NCI-H69 (cell line): ENCODE results near the gene FYN.

Source experiments
- DNase-seq: peaks from one replicate; lab custom pipeline; 2025; lab: John Stamatoyannopoulos, UW

FYN gene

GRCh38 chr6:111880181-111880888 lies 7.1 kb upstream of the FYN start:
- peak; percentile 32 for DNase-seq

- DNase-seq = no peak
Measured at GRCh38 chr6:111875741-111876140, 2.5 kb upstream of the FYN start.

- DNase-seq = peak; percentile 57
Measured at GRCh38 chr6:111874025-111874415, 768 bp upstream of the FYN start.

DNA sequence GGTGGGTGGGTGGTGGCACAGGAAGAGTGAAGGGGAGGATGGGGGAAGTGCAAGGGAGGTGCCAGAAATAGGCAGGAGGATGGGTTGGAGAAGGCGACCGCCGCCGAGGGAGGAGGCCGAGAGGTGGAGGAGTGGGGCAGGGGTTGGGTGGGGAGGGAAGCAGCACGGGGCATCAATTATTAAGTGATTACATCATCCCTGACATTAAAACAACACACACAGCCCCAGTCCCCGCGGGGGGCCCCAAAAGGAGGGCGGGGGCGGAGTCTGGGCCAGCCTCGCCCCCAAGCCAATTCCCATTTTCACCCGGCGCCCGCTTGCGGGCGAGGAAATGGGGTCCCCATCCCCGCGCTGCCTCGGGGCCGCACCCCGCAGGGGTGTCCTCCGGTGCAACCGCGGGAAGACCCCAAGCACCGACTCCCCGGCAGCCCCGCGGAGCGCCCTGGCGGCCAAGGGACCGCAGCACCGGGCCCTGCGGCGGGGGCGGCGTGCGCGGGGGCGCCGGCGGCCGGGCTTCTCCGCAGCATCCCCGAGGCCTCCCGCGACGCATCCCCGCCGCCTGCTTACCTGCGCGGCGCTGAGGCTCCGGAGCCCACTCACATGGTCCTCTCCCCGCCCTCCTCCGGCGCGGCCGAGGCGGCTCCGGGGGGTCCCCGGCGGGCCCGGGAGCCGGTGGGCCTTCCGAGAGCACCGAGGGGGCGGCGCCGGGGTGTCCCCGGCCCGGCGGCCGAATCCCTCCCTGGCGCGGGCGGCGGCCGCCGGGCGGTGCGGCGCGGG lies 663 bp downstream of the FYN start:
- DNase-seq = peak; percentile 92

- no peak for DNase-seq
Measured at GRCh38 chr6:111871725-111872400, 1.4 kb downstream of the FYN start.

DNA sequence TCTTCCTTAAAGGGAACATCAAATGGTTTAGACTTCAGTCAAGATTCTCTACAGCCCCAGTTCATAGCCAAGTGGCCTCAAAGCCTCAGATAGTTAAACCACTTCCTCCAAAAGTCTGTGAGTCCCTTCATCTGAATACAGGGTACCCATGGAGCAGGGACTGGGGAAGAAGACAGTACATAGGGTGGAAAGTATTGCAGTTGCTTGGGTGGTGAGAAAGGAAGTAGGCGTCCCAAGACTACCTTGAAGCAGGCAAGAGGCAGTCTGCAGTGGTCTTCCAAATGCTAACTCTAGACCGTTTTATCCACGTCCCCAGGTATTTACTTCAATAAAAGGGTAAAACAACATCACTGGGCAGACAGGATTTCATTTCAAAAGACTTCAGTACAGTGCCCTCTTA lies 2.0 kb downstream of the FYN start:
- DNase-seq = peak; percentile 37

DNA sequence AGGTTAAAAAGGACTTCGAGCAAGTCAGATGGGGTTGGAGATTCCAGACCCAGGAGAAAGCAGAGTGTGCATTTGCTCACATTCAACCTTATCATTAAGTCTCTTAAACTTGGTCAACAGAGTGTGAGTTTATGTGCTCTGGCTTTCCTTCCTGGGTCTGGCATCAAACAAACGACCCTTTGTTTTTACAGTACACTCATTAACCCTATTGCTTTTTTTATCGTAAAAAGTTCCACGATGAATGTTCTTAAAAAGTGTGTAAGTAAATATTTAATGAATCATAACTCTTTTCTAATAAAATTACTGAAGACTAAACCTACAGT lies 2.5 kb downstream of the FYN start:
- peak; percentile 21 for DNase-seq

DNA sequence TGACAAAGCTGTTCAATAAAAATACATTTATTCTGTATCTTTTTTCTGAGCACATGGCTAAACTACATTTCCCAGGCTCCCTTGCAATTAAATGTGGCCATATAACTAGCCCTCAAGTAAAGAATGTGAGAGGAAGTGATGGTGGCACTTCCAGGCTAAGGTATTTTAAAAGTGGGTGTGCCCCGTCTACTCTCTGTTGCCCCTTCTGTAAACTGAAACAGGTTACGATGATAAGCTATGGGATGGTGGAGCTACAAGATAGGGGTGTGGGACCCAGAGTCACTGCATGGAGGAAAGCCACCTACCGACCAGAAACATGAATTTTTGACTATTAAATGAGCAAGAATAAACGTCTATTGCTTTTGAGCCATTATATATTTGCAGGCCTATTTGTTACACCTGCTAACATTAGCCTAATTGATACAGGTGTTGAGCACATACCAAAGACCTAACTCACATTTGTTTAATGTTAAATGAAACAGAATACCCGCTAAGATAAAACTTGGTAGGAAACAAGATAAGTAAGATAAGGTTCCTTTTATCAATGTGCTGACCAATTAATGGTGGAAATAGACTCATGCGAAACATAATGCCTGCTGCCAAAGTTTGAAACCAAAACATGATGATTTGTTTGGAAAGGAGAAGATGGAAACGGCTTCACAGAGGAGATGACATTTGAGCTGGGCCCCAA lies 3.1 kb downstream of the FYN start:
- DNase-seq = no peak

DNA sequence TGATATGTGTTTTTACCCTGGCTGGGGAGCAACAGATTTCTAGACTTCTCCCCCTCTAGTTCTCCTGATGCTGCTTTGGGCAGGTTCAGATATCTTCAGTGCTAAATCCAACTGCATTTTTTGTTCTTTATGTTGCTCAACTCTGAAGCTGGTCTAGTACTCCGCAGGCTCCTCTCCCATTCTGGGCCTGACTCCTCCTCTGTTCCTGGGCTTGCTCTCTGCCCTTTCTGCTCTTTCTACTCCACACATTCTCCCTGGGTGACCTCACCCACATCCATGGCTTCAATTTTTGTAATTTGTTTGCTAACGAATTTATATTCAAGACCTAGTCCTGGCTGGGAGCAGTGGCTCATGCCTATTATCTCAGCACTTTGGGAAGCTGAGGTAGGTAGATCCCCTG lies 6.4 kb downstream of the FYN start:
- DNase-seq = no peak

DNA sequence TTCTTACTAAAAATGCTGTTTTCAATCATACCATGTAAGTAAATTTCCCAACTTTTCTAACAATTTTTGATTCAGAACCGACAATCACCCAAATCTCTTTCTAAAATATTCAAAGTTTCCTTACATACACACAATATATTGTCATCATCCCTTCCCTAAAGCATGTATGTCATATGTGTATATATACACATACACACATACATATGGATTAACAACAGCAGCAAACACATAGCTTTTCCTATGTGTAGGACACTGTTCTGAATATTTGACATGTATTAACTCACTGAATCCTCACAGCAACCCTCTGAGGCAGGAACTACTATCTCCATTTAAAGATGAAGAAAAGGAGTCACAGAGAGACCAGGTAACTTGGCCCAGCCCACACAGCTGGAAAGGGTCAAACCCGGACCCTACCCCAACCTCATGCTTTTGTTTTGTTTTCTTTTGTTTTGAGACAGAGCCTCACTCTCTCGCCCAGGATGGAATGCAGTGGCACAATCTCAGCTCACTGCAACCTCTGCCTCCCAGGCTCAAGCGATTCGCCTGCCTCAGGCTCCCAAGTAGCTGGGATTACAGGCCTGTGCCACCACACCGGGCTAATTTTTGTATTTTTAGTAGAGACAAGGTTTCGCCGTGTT lies 7.2 kb downstream of the FYN start:
- no peak for DNase-seq

GRCh38 chr6:111865049-111865585 lies 8.1 kb downstream of the FYN start:
- no peak for DNase-seq

- DNase-seq = peak; percentile 29
Measured at GRCh38 chr6:111864138-111865048, 8.9 kb downstream of the FYN start.

DNA sequence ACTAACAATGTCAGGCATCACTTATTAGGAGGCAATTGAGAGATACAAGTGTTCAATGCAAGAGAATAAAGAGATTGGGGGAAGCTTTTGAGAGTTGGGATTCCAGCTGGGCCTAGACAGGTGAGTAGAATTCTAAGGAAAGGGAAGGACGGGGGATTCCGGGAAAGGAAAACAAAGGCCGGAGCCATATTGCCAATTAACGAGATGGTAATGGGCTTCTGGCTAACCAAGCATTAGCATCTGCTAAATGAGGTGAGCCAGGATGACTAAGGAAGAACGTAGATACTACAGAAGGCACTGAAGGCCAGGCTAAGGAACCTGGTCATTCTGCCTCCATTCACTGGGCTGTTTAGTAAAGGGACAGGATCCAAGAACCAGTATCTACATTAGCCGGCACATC lies 10.5 kb downstream of the FYN start:
- DNase-seq = peak; percentile 73

DNA sequence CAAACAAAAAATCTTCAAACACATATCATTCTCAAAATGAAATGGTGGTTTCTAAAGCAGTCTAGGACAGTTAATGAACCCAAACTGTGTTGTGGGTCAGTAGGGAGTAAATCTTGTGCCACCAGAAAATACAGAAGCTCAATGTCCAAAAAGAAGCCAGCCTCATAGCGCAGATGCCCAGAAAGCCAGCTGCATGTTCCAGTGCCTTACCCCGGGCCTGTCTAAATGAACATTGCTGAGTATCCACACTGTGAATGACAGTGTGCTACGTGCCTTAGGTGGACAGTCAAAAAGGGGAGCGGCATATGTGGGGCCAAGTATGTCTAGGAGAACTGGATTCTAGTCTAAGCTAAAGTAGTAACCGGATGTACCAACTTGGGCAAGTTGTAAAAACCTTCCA lies 10.9 kb downstream of the FYN start:
- no peak for DNase-seq

- peak; percentile 60 for DNase-seq
Measured at GRCh38 chr6:111861431-111861885, 11.8 kb downstream of the FYN start.

GRCh38 chr6:111858347-111858746 lies 14.9 kb downstream of the FYN start:
- DNase-seq = no peak

- no peak for DNase-seq
Measured at GRCh38 chr6:111857674-111858337, 15.4 kb downstream of the FYN start.

- no peak for DNase-seq
Measured at GRCh38 chr6:111855753-111856152, 17.5 kb downstream of the FYN start.

DNA sequence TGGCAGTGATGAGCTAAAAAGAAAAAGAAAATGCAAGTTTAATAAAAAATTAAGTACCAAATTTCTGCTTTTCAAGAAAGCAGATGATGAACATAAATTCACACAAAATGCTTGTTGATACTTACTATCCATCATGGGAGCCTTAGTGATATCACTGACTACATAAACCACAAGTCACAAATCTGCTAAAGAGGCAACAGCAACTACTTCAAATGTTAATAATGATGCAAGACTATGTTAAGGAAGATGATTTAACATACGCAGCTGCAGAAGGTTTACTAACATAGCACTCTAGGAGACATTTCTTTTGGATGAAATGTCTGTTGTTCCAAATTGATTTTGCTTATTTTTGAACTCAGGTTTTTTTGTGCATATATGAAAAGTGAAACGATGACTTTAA lies 18.6 kb downstream of the FYN start:
- DNase-seq = no peak

- peak; percentile 52 for DNase-seq
Measured at GRCh38 chr6:111852725-111853124, 20.5 kb downstream of the FYN start.
